Mesendoderm (in vitro differentiated cells): ENCODE measurements around the gene AKT1.

Source experiments
- DNase-seq: peaks from one replicate; pipeline ENCODE4 v3.0.0; 2013
- H2AK5ac ChIP-seq: 2 replicates; pipeline ENCODE4 v1.6.1; 2013; ENCODE audit warnings: low read length, inconsistent platforms
- H2BK120ac ChIP-seq: 2 replicates; pipeline ENCODE4 v1.6.1; 2013; ENCODE audit warnings: low read depth, mild to moderate bottlenecking, low read length, moderate library complexity, mixed read lengths
- H2BK15ac ChIP-seq: replicated peaks from 2 replicates; pipeline ENCODE4 v1.6.1; 2013; ENCODE audit warnings: low read depth, mild to moderate bottlenecking, moderate library complexity
- H2BK5ac ChIP-seq: 2 replicates; pipeline ENCODE4 v1.6.1; 2013; ENCODE audit warnings: low read length, inconsistent platforms
- H3K18ac ChIP-seq: 2 replicates; pipeline ENCODE4 v1.6.1; 2013; ENCODE audit warnings: mild to moderate bottlenecking, low read length, mixed read lengths
- H3K23ac ChIP-seq: one replicate; pipeline ENCODE4 v1.6.1; 2013; ENCODE audit warnings: low read length
- H3K27ac ChIP-seq: 2 replicates; pipeline ENCODE4 v1.5.1; 2013; ENCODE audit warnings: low read depth, mild to moderate bottlenecking, inconsistent platforms, low read length, moderate library complexity
- H3K27me3 ChIP-seq: 2 replicates; pipeline ENCODE4 v1.6.1; 2013; ENCODE audit warnings: low read length, control low read depth, mild to moderate bottlenecking, inconsistent platforms; ENCODE audit not compliant: insufficient read depth, poor library complexity
- H3K36me3 ChIP-seq: 2 replicates; pipeline ENCODE4 v1.6.1; 2013; ENCODE audit warnings: low read length, inconsistent platforms; ENCODE audit not compliant: control insufficient read depth, insufficient read depth
- H3K4ac ChIP-seq: one replicate; pipeline ENCODE4 v1.6.1; 2013; ENCODE audit warnings: low read depth, mild to moderate bottlenecking, low read length, moderate library complexity
- H3K4me1 ChIP-seq: 2 replicates; pipeline ENCODE4 v1.6.1; 2013; ENCODE audit warnings: low read depth, low read length, inconsistent platforms; ENCODE audit not compliant: control insufficient read depth
- H3K4me2 ChIP-seq: 2 replicates; pipeline ENCODE4 v1.6.1; 2013; ENCODE audit warnings: low read length
- H3K4me3 ChIP-seq: 2 replicates; pipeline ENCODE4 v1.5.1; 2013; ENCODE audit warnings: mild to moderate bottlenecking, low read length
- H3K56ac ChIP-seq: one replicate; pipeline ENCODE4 v1.6.1; 2013; ENCODE audit warnings: low read length
- H3K79me1 ChIP-seq: 2 replicates; pipeline ENCODE4 v1.6.1; 2013; ENCODE audit warnings: low read length, inconsistent platforms
- H3K79me2 ChIP-seq: 2 replicates; pipeline ENCODE4 v1.6.1; 2013; ENCODE audit warnings: mild to moderate bottlenecking, low read length; ENCODE audit not compliant: control insufficient read depth, insufficient read depth
- H3K9ac ChIP-seq: 2 replicates; pipeline ENCODE4 v1.6.1; 2013; ENCODE audit warnings: low read length, inconsistent platforms
- H4K5ac ChIP-seq: one replicate; pipeline ENCODE4 v1.6.1; 2013; ENCODE audit warnings: low read length
- H4K8ac ChIP-seq: one replicate; pipeline ENCODE4 v1.6.1; 2013; ENCODE audit warnings: low read depth, mild to moderate bottlenecking, control low read depth, low read length, moderate library complexity
- WGBS: extraction: QIAGEN DNeasy Blood & Tissue Kit; methylation state at CpG from one replicate; pipeline ENCODE4 v1.1.7; 2013; ENCODE audit warnings: low lambda C conversion rate, missing lambda C conversion rate; ENCODE audit not compliant: insufficient coverage; ENCODE audit errors: extremely low coverage; 5-methylcytosine and 5-hydroxymethylcytosine counted together

Gene AKT1

DNA sequence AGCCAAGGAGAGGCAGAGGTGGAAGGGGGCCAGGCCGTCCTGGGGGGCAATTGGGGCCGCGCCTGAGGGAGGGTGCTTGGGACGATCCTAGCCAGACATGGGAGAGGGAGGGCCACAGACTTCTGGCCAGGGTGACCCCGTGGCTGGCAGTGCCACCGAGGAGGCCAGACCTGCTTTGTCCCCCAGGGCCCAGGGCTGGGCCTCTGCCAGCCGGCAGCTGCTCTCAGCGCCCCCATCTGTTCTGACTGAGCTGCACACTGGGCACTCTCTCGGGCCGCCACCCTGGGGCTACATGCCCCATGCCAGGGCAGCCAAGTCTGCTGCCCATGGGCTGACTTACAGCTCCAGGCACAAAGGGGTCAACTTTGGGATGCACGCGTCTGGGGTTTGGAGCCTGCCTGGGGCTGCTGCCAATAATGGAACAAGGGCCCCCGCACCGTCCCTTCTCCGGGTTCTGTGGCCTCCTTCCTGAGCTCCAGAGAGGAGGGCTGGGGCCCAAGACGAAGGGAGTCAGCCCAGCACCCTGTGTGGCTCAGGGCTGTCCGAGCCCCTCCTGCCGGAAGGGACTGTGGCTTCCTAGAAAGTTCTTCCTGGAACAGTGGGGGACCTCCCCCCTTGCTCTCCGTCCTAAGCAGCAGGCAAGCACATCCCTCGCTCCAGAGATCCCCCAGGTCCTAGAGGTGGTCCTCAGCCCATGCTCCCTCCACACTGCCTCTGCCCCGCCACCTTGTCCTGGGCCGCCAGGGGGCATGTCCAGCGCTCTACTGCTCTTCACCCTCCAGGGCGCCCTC, 70.4 kb downstream of the AKT1 start:
- no peaks in the 10 kb centered on the region for H3K79me2 ChIP-seq
- H3K9ac ChIP-seq, result peak overlapping the region; percentile 83
- peak; percentile 88 for DNase-seq
- no peaks in the 10 kb centered on the region for H3K27me3 ChIP-seq
- peak overlapping the region; percentile 91 for H3K56ac ChIP-seq
- H4K5ac ChIP-seq, result no peak overlapping the region
- no peak overlapping the region for H2BK120ac ChIP-seq
- H3K4me3 ChIP-seq, result no peak overlapping the region
- no peaks in the 10 kb centered on the region for H3K36me3 ChIP-seq
- no peaks in the 10 kb centered on the region for H3K79me1 ChIP-seq
- H3K27ac ChIP-seq, result no peak overlapping the region
- no peak overlapping the region for H4K8ac ChIP-seq
- no peak overlapping the region for H2BK5ac ChIP-seq
- H3K4me1 ChIP-seq, result no peaks in the 10 kb centered on the region
- no peak overlapping the region for H3K4ac ChIP-seq
- H2AK5ac ChIP-seq, result no peak overlapping the region
- no peak overlapping the region for H3K23ac ChIP-seq
- no CpG with 5 or more reads among the region's 24 CpGs for WGBS
- H3K4me2 ChIP-seq, result peak overlapping the region; percentile 36
- H3K18ac ChIP-seq, result no peak overlapping the region
- no peak overlapping the region for H2BK15ac ChIP-seq

DNA sequence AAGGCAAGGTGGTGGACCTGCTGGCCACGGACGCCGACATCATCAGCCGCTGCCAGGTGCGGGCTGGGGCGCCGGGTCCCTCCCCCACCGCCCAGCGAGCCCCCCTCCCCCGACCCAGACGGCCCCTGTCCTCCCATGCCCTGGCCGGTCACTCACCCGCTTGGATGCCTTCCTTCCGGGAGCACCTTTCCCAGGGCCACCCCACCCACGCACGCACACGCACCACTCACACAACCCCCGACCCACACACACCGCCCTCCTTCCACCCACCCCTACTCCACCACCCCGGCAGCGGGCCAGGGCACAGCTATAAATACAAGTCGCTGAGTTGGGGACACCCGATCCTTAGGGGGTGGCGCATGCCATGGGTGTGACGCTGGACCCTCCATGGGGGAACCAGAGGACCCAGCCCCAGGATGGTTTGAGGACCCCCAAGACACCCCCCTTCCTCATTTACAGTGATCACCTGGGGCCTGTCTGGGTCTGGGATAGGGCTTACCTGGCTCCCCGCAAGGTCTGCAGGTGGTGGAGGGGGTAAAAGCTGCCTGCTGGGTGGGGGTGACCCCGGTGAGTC, 71.1 kb downstream of the AKT1 start:
- Histone ChIP-seq H3K79me2 (no peaks in the 10 kb centered on the region), H3K4me2 (peak overlapping the region; percentile 57), H3K27ac (no peak overlapping the region), H4K8ac (no peak overlapping the region), H3K23ac (no peak overlapping the region), H4K5ac (no peak overlapping the region), H2BK15ac (no peak overlapping the region), H3K4me1 (no peaks in the 10 kb centered on the region), H3K36me3 (peaks cover 2% of the 10 kb centered on the region), H3K56ac (peak overlapping the region; percentile 91), H2AK5ac (no peak overlapping the region), H3K27me3 (no peaks in the 10 kb centered on the region), H2BK5ac (no peak overlapping the region), H3K4ac (no peak overlapping the region), H3K9ac (peak overlapping the region; percentile 83), H3K4me3 (peak overlapping the region; percentile 37), H2BK120ac (no peak overlapping the region), H3K18ac (no peak overlapping the region), H3K79me1 (no peaks in the 10 kb centered on the region)
- no peak for DNase-seq
- no CpG with 5 or more reads among the region's 27 CpGs for WGBS

DNA sequence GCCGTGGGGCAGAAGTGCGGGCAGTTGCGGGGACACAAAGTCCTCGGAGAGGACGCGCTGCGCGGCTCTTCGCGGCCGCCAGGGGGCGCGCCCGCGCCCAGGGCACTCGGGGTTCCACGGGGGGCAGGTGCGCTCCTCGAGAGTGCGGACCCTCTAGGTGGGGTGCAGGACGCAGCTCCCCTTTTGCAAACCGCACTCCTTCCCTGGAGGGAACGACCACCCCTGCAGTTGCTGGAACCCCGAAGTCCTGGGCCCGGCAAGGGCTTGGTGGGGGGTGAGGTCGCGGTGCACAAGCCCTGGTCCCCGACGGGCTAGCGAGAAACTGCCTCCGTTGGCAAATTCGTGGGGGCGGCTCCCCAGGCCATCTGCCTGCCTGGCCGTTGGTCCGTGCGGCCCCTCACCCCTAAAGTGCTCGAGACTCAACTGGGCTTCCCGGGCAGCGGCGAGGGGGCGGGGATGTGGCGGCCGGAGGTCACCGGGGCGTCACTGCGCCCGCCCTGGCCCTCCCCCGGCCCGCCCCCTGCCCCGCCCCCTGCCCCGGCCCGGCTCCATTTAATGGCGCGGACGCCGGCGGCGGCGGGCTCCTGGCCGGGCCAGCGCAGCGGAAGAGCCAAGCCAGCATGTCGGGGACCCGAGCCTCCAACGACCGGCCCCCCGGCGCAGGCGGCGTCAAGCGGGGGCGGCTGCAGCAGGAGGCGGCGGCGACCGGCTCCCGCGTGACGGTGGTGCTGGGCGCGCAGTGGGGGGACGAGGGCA, 71.7 kb downstream of the AKT1 start, which contains the start of gene ADSS1:
Gene ADSS1, plus strand, starts transcription at position 579 of the 756 bp plus-strand sequence. Its CDS starts 42 bp downstream, at position 621.
- Histone ChIP-seq H3K56ac (peak within 1 kb of the TSS; percentile 91), H4K8ac (no peak within 1 kb of the TSS), H3K4ac (no peak within 1 kb of the TSS), H3K36me3 (peaks cover 2% of the 10 kb centered on the region), H3K4me1 (no peaks in the 10 kb centered on the region), H3K79me1 (no peaks in the 10 kb centered on the region), H3K23ac (no peak within 1 kb of the TSS), H3K27ac (no peak within 1 kb of the TSS), H3K18ac (no peak within 1 kb of the TSS), H2AK5ac (no peak within 1 kb of the TSS), H3K4me2 (peak within 1 kb of the TSS; percentile 91), H3K9ac (peak within 1 kb of the TSS; percentile 83), H4K5ac (no peak within 1 kb of the TSS), H3K27me3 (no peaks in the 10 kb centered on the region), H2BK5ac (no peak within 1 kb of the TSS), H3K79me2 (no peaks in the 10 kb centered on the region), H2BK15ac (no peak within 1 kb of the TSS), H2BK120ac (no peak within 1 kb of the TSS), H3K4me3 (peak within 1 kb of the TSS; percentile 37)
- WGBS, result no CpG with 5 or more reads among the region's 82 CpGs
- DNase-seq, result peak; percentile 57

DNA sequence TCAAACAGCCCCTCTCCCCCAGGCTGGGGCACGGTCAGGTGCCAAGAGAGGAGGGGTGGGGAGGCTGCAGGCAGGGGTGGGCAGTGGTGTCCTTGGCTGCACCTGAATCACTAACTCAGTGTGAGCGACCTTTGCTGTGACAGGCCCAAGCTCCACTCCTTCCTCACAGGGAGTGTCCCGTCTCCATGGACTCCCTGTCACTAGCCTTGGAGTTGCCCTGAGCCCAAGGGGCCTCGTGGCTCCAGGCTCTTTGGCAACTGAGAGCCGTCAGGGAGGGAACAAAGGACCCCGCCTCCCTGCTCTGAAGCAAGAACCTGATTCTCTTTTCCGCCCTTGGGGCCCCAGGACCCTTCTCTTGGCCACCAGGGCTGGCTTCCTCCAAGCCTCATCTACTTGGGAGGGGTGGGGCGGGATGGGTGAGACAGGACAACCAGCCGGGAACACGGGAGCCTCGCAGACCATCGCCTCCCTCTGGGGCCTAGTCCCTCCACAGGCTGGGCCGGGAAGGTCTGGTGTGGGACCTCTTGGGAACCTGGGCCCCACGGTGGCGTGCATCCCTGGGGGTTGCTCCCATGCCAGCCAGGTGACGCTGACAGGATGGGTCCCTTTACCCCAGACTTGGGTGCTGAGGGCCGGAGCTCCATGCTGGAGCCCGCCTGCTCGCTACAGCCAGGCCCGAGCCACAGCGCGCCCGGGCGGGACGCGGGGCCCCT, 72.5 kb downstream of the AKT1 start:
- Histone ChIP-seq H2BK15ac (no peak overlapping the region), H3K9ac (no peak overlapping the region), H3K4me3 (no peak overlapping the region), H2BK120ac (no peak overlapping the region), H2AK5ac (no peak overlapping the region), H3K36me3 (peaks cover 2% of the 10 kb centered on the region), H3K56ac (peak overlapping the region; percentile 25), H3K27ac (no peak overlapping the region), H3K4ac (no peak overlapping the region), H3K4me2 (no peak overlapping the region), H3K27me3 (no peaks in the 10 kb centered on the region), H3K79me2 (no peaks in the 10 kb centered on the region), H3K18ac (no peak overlapping the region), H4K8ac (no peak overlapping the region), H3K4me1 (no peaks in the 10 kb centered on the region), H2BK5ac (no peak overlapping the region), H4K5ac (no peak overlapping the region), H3K23ac (no peak overlapping the region), H3K79me1 (no peaks in the 10 kb centered on the region)
- no CpG with 5 or more reads among the region's 26 CpGs for WGBS
- peak; percentile 56 for DNase-seq

DNA sequence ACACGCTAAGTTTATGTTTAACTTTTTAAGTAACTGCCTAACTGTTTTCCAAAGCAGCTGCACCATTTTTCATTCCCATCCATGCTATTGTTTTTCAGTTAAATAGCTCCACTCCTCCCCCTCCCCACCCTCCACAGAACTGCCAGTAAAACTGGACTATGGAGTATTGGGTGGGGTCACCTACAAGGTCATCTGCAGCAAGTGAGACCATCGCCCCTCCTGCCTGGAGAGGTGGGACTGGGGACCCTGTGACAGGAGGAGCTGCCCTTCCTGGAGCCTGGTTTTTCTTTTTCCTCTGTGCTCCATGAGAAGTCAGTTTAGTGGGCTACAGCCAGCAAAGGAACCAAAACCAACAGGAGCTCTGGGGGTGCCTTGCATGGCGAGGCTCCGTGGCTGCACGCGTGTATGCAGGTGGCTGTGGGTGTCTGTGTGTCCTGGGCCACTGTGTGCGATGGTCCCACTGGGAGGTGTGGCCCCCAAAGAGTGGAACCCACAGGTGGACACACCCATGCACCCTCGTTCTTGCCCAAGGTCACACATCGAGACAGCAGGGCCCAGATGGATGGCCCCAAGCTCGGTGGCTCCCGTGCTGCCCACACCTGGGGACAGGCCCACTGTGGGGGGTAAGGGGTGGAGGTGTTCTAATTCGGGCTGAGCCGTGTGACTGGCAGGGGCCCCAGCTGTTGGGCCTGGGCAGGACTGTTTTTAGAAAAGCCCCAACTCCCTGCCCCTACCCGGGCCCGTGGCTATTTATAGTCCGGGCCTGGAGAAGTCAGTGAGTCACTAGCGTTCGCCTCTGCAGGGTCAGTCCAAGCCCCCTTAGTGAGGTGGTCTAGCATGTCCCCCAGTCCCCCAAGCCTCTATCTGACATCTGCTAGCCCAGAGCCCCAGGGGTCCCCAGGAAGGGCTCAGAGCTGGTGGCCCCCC, 73.8 kb downstream of the AKT1 start:
- H3K79me1 ChIP-seq, result no peaks in the 10 kb centered on the region
- no peak overlapping the region for H4K8ac ChIP-seq
- no peak overlapping the region for H3K18ac ChIP-seq
- no peak overlapping the region for H2BK120ac ChIP-seq
- no peak overlapping the region for H2BK15ac ChIP-seq
- H3K79me2 ChIP-seq, result no peaks in the 10 kb centered on the region
- H2BK5ac ChIP-seq, result no peak overlapping the region
- H3K4me3 ChIP-seq, result no peak overlapping the region
- no peak overlapping the region for H3K23ac ChIP-seq
- H3K56ac ChIP-seq, result no peak overlapping the region
- no CpG with 5 or more reads among the region's 18 CpGs for WGBS
- no peak overlapping the region for H3K4me2 ChIP-seq
- no peak overlapping the region for H3K27ac ChIP-seq
- no peak overlapping the region for H4K5ac ChIP-seq
- H3K36me3 ChIP-seq, result peaks cover 2% of the 10 kb centered on the region
- no peak overlapping the region for H3K4ac ChIP-seq
- no peak overlapping the region for H2AK5ac ChIP-seq
- DNase-seq, result no peak
- no peaks in the 10 kb centered on the region for H3K27me3 ChIP-seq
- no peak overlapping the region for H3K9ac ChIP-seq
- H3K4me1 ChIP-seq, result no peaks in the 10 kb centered on the region
